HG03457 (cell line): ENCODE results near the gene TTLL7.

Experiments
- ATAC-seq: cut with Tn5 transposase; IDR thresholded peaks from one replicate; pipeline ENCODE4 v1.9.1; 2021; ENCODE audit warnings: moderate number of reproducible peaks; ENCODE audit not compliant: unreplicated experiment

Gene TTLL7

DNA sequence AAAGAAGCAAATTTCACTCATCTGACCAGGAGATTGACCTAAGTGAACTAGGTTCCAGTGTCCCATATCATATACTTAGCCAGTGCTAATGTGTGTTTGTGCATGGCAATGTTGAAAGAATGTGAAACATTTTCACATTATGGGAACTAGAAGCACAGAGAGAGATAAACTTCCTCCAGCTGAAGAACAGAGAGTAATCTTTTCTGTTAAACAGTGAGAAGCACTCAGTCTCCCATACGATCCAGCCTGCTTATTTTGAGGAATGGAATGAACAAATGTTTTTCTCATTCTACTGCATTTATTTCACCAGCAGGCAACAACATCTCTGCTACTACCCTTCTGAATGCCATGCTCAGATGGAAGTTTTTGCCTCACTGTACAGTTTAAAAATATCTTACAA, 170.5 kb downstream of the TTLL7 start:
- ATAC-seq, result no peak

DNA sequence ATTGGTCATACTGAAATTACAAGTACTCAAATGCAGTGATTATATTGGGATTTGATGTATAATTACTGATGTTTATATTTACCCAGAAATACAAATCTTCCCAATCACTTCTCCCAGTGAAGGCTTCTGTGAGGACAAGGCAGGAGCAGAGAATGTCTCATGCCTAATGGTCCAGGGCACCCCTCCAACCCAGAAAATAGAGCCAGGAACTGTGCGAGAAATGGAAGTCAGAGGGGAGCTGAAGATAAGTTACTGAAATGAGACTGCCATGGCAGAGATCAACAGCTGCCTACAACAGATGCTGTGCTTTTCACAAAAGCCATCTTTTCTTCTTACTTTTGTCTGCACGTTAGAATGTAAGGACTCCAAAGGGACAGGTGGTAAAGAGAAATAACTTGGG, 171.2 kb downstream of the TTLL7 start:
- ATAC-seq, result no peak

DNA sequence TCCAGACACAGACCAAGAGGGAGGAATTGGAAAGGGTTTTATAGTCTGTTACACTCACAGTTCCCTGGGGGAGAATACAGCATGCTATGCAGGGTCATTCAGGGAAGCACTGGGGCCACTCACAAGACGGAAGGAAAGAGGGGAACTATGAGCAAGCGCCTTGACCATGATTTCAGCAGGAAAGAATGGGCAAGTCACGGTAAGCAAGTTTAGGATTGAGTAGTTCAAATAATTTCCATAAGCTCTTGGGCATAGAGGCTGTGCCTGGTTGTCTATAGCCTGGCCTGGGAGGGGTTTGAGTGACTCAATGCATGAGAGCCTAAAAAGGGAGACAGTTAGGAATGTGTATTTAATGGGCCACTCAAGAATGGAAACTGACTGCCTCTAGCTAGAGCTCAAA, 176.7 kb downstream of the TTLL7 start:
- ATAC-seq, result no peak

DNA sequence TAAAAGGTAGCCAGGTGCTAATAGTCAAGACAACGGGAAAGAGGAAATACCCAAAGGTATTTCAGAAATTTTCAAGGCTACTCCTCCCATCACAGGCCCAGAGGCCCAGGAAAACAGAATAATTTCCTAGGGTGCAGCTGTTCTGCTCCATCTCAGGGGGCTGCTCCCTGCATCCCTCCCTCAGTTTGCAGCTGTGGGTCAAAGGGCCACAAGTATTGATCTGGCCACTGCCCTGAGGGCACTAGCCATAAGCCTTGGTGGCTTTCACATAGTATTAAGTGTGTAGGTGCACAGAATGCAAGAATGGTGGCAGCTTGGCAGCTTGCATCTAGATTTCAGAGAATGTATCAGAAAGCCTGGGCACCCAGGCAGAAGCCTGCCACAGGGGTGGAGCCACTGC, 179.5 kb downstream of the TTLL7 start:
- no peak for ATAC-seq

DNA sequence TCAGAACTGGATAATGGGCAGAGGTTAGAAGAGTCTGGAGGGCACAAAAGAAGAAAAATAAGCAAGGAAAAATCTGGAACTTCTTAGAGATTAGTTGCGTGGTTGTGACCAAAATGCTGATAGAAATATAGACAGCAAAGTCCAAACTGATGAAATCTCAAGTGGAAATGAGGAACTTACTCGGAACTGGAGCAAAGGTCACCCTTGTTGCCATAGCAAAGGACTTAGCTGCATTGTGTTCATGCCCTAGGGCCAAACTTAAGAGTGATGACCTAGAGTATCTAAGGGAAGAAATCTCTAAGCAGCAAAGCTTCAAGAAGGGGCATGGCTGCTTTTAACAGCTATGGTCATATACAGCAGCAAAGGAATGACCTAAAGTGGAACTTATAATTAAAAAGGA, 180.0 kb downstream of the TTLL7 start:
- no peak for ATAC-seq

DNA sequence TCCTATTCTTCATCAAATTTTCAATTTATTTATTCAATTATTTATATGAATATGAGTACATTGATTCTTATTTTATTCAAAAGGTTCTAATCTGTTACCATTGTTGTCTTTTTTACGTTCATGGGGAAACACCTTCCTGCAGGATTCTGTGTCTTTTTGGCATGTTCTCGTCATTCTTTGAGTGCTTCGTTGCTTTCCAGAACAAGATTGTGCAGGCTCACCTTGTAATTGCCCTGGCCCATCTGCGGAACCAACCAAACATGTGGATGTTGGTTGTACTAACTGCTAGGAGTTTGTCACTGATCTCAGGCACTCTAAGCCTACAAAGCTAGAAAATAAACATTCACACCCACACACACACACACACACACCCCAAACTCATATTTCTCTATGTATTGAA, 182.1 kb downstream of the TTLL7 start:
- ATAC-seq, result no peak

DNA sequence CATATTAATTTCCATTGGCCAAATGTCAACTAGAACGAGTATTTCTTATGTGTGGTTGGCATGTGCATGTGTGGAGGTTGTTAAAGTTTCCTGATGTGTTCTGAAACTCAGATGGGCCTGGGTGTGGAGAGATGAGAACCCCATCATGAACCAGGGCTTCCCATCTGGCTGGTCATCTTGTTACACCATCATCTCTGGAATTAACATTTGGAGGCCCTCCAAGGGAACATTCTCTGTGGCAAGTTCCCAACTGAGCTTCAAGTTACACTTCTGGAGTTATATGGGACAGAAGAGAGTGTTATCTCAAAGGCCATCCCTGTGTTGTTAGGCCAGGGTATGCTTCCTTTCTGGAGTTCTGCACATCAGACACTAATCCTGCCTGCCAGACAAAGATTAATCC, 183.6 kb downstream of the TTLL7 start:
- ATAC-seq, result no peak
